HEK293 (cell line): ENCODE results near the gene EPHA2.

Experiments used
- HOXD13 ChIP-seq: sonication (generic); formaldehyde crosslinking; IDR thresholded peaks from 2 replicates; pipeline ENCODE4 v1.8.0; 2022; ENCODE audit warnings: missing genetic modification reagents, borderline replicate concordance
- KLF1 ChIP-seq: fragments of 450-650 bp; formaldehyde crosslinking; IDR thresholded peaks from 2 replicates; pipeline ENCODE4 v1.5.1; 2016; ENCODE audit warnings: missing biosample characterization, missing genetic modification characterization
- KLF16 ChIP-seq: fragments of 450-650 bp; formaldehyde crosslinking; IDR thresholded peaks from 2 replicates; pipeline ENCODE4 v1.5.1; 2017; ENCODE audit warnings: missing biosample characterization, missing genetic modification characterization
- KLF9 ChIP-seq: fragments of 450-650 bp; formaldehyde crosslinking; IDR thresholded peaks from 2 replicates; pipeline ENCODE4 v1.5.1; 2016; ENCODE audit warnings: missing biosample characterization, missing genetic modification characterization, low read depth
- SCRT2 ChIP-seq: fragments of 450-650 bp; formaldehyde crosslinking; IDR thresholded peaks from 2 replicates; pipeline ENCODE4 v1.5.1; 2016; ENCODE audit warnings: missing biosample characterization, missing genetic modification characterization
- SP7 ChIP-seq: fragments of 450-650 bp; formaldehyde crosslinking; IDR thresholded peaks from 2 replicates; pipeline ENCODE4 v1.5.1; 2016; ENCODE audit warnings: missing biosample characterization, missing genetic modification characterization
- ZFP3 ChIP-seq: fragments of 450-650 bp; formaldehyde crosslinking; IDR thresholded peaks from 2 replicates; pipeline ENCODE4 v1.5.1; 2016; ENCODE audit warnings: low read depth, missing biosample characterization, missing genetic modification characterization
- ZIC2 ChIP-seq: fragments of 450-650 bp; formaldehyde crosslinking; IDR thresholded peaks from 2 replicates; pipeline ENCODE4 v1.5.1; 2016; ENCODE audit warnings: missing biosample characterization, missing genetic modification characterization
- ZNF10 ChIP-seq: fragments of 450-650 bp; formaldehyde crosslinking; IDR thresholded peaks from 2 replicates; pipeline ENCODE4 v1.5.1; 2017; ENCODE audit warnings: missing biosample characterization, missing genetic modification characterization
- ZNF211 ChIP-seq: fragments of 450-650 bp; formaldehyde crosslinking; IDR thresholded peaks from 2 replicates; pipeline ENCODE4 v1.5.1; 2016; ENCODE audit warnings: low read depth, missing biosample characterization, missing genetic modification characterization
- ZNF366 ChIP-seq: fragments of 450-650 bp; formaldehyde crosslinking; conservative IDR thresholded peaks from 2 replicates; pipeline ENCODE4 v1.5.1; 2016; ENCODE audit warnings: missing biosample characterization, missing genetic modification characterization
- ZNF629 ChIP-seq: fragments of 450-650 bp; formaldehyde crosslinking; IDR thresholded peaks from 2 replicates; pipeline ENCODE4 v1.5.1; 2017; ENCODE audit warnings: missing biosample characterization, missing genetic modification characterization
- ZNF776 ChIP-seq: fragments of 450-650 bp; formaldehyde crosslinking; IDR thresholded peaks from 2 replicates; pipeline ENCODE4 v1.5.0; 2017; ENCODE audit warnings: missing biosample characterization, missing genetic modification characterization, borderline replicate concordance
- ZNF791 ChIP-seq: fragments of 450-650 bp; formaldehyde crosslinking; IDR thresholded peaks from 2 replicates; pipeline ENCODE4 v1.5.1; 2016; ENCODE audit warnings: missing biosample characterization, missing genetic modification characterization
- ZXDB ChIP-seq: fragments of 450-650 bp; formaldehyde crosslinking; IDR thresholded peaks from 2 replicates; pipeline ENCODE4 v1.5.1; 2016; ENCODE audit warnings: missing biosample characterization, missing genetic modification characterization
- TF ChIP-seq, protein P1 (sequence below): fragments of 450-650 bp; formaldehyde crosslinking; IDR thresholded peaks from 2 replicates; pipeline ENCODE4 v1.5.1; 2016; ENCODE audit warnings: missing biosample characterization, missing genetic modification characterization
- TF ChIP-seq, protein P2 (sequence below): fragments of 450-650 bp; formaldehyde crosslinking; IDR thresholded peaks from 2 replicates; pipeline ENCODE4 v1.5.1; 2017; ENCODE audit warnings: missing biosample characterization, missing genetic modification characterization
- TF ChIP-seq, protein P3 (sequence below): fragments of 450-650 bp; formaldehyde crosslinking; IDR thresholded peaks from 2 replicates; pipeline ENCODE4 v1.5.1; 2016; ENCODE audit warnings: missing biosample characterization, missing genetic modification characterization
- TF ChIP-seq, protein P4 (sequence below): fragments of 450-650 bp; formaldehyde crosslinking; IDR thresholded peaks from 2 replicates; pipeline ENCODE4 v1.5.1; 2017; ENCODE audit warnings: missing biosample characterization, missing genetic modification characterization
- TF ChIP-seq, protein P5 (sequence below): fragments of 450-650 bp; IDR thresholded peaks from 2 replicates; pipeline ENCODE4 v1.5.1; 2018; ENCODE audit warnings: missing biosample characterization, mild to moderate bottlenecking, missing genetic modification characterization
- TF ChIP-seq, protein P6 (sequence below): fragments of 450-650 bp; formaldehyde crosslinking; conservative IDR thresholded peaks from 2 replicates; pipeline ENCODE4 v1.5.1; 2016; ENCODE audit warnings: low read depth, missing biosample characterization, missing genetic modification characterization

Gene EPHA2

DNA sequence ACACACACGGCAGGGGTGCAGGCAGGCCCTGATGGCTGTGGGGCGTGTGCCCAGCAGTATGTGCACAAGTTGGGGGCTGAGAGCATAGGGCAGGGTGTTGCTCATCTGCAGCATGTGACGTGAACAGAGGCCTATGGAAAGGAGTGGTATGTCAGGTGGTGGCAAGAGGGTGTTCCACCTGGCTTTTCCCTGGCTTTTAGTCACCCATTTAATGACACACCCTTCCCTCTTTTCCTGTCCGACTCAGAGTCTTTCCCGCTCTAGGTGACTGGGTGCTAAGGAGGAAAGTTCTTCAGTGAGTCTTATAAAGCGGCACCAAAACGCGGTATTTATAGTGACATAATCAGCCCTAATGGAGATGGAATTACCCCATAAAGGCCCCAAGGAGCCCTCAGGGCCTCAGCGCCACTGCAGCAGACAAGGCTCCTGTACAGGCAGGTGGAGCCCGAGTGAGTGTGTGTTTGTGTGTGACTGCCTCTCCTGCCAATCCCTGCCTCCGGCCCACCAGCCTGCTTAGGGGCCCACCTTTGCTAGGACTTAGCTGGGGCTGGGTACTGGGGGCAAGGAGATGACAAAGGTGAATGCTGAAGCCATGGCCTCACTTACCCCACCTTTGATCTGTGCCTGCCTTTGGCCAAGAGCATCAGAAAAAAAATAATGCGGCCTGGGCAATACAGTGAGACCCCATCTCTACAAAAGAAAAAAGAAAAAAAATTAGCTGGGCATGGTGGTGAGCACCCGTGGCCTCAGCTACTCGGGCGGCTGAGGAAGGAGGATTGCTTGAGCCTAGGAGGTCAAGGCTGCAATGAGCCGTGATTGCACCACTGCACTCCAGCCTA, 3.3 kb upstream of the EPHA2 start (continued):
- TF ChIP-seq ZXDB (tag by site-specific recombination) (peak; percentile 51; the same call in 1 of the 2 replicates), HOXD13 (0 out of 2 replicates have a peak, but pooled peaks have one; percentile 8), ZIC2 (tag by site-specific recombination) (peak; percentile 48; the same call in 1 of the 2 replicates), ZFP3 (0 out of 2 replicates have a peak, but pooled peaks have one; percentile 34), KLF1 (tag by site-specific recombination) (peak; percentile 92), ZNF211 (tag by site-specific recombination) (no peak), KLF16 (tag by site-specific recombination) (peak; percentile 63; the same call in 1 of the 2 replicates), ZNF791 (tag by site-specific recombination) (no peak), ZNF366 (tag by site-specific recombination) (peak; percentile 60), ZNF10 (tag by site-specific recombination) (peak; percentile 64; the same call in 1 of the 2 replicates), ZNF776 (tag by site-specific recombination) (no peak), KLF9 (tag by site-specific recombination) (peak; percentile 44; the same call in 1 of the 2 replicates), ZNF629 (peak; percentile 67), SCRT2 (tag by site-specific recombination) (peak; percentile 81), SP7 (peak; percentile 94)
- TF ChIP-seq, protein P1, sequence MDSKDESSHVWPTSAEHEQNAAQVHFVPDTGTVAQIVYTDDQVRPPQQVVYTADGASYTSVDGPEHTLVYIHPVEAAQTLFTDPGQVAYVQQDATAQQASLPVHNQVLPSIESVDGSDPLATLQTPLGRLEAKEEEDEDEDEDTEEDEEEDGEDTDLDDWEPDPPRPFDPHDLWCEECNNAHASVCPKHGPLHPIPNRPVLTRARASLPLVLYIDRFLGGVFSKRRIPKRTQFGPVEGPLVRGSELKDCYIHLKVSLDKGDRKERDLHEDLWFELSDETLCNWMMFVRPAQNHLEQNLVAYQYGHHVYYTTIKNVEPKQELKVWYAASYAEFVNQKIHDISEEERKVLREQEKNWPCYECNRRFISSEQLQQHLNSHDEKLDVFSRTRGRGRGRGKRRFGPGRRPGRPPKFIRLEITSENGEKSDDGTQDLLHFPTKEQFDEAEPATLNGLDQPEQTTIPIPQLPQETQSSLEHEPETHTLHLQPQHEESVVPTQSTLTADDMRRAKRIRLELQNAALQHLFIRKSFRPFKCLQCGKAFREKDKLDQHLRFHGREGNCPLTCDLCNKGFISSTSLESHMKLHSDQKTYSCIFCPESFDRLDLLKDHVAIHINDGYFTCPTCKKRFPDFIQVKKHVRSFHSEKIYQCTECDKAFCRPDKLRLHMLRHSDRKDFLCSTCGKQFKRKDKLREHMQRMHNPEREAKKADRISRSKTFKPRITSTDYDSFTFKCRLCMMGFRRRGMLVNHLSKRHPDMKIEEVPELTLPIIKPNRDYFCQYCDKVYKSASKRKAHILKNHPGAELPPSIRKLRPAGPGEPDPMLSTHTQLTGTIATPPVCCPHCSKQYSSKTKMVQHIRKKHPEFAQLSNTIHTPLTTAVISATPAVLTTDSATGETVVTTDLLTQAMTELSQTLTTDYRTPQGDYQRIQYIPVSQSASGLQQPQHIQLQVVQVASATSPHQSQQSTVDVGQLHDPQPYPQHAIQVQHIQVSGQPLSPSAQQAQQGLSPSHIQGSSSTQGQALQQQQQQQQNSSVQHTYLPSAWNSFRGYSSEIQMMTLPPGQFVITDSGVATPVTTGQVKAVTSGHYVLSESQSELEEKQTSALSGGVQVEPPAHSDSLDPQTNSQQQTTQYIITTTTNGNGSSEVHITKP (tag by site-specific recombination): peak; percentile 99
- TF ChIP-seq, protein P2, sequence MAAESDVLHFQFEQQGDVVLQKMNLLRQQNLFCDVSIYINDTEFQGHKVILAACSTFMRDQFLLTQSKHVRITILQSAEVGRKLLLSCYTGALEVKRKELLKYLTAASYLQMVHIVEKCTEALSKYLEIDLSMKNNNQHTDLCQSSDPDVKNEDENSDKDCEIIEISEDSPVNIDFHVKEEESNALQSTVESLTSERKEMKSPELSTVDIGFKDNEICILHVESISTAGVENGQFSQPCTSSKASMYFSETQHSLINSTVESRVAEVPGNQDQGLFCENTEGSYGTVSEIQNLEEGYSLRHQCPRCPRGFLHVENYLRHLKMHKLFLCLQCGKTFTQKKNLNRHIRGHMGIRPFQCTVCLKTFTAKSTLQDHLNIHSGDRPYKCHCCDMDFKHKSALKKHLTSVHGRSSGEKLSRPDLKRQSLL (tag by site-specific recombination): 0 out of 2 replicates have a peak, but pooled peaks have one; percentile 4
- TF ChIP-seq, protein P3, sequence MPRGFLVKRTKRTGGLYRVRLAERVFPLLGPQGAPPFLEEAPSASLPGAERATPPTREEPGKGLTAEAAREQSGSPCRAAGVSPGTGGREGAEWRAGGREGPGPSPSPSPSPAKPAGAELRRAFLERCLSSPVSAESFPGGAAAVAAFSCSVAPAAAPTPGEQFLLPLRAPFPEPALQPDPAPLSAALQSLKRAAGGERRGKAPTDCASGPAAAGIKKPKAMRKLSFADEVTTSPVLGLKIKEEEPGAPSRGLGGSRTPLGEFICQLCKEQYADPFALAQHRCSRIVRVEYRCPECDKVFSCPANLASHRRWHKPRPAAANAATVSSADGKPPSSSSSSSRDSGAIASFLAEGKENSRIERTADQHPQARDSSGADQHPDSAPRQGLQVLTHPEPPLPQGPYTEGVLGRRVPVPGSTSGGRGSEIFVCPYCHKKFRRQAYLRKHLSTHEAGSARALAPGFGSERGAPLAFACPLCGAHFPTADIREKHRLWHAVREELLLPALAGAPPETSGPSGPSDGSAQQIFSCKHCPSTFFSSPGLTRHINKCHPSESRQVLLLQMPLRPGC (tag by site-specific recombination): peak; percentile 48; the same call in 1 of the 2 replicates
- TF ChIP-seq, protein P4, sequence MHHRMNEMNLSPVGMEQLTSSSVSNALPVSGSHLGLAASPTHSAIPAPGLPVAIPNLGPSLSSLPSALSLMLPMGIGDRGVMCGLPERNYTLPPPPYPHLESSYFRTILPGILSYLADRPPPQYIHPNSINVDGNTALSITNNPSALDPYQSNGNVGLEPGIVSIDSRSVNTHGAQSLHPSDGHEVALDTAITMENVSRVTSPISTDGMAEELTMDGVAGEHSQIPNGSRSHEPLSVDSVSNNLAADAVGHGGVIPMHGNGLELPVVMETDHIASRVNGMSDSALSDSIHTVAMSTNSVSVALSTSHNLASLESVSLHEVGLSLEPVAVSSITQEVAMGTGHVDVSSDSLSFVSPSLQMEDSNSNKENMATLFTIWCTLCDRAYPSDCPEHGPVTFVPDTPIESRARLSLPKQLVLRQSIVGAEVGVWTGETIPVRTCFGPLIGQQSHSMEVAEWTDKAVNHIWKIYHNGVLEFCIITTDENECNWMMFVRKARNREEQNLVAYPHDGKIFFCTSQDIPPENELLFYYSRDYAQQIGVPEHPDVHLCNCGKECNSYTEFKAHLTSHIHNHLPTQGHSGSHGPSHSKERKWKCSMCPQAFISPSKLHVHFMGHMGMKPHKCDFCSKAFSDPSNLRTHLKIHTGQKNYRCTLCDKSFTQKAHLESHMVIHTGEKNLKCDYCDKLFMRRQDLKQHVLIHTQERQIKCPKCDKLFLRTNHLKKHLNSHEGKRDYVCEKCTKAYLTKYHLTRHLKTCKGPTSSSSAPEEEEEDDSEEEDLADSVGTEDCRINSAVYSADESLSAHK (tag by site-specific recombination): 0 out of 2 replicates have a peak, but pooled peaks have one; percentile 10
- TF ChIP-seq, protein P5, sequence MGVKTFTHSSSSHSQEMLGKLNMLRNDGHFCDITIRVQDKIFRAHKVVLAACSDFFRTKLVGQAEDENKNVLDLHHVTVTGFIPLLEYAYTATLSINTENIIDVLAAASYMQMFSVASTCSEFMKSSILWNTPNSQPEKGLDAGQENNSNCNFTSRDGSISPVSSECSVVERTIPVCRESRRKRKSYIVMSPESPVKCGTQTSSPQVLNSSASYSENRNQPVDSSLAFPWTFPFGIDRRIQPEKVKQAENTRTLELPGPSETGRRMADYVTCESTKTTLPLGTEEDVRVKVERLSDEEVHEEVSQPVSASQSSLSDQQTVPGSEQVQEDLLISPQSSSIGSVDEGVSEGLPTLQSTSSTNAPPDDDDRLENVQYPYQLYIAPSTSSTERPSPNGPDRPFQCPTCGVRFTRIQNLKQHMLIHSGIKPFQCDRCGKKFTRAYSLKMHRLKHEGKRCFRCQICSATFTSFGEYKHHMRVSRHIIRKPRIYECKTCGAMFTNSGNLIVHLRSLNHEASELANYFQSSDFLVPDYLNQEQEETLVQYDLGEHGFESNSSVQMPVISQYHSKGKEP (tag by site-specific recombination): peak; percentile 57; the same call in 1 of the 2 replicates
- TF ChIP-seq, protein P6, sequence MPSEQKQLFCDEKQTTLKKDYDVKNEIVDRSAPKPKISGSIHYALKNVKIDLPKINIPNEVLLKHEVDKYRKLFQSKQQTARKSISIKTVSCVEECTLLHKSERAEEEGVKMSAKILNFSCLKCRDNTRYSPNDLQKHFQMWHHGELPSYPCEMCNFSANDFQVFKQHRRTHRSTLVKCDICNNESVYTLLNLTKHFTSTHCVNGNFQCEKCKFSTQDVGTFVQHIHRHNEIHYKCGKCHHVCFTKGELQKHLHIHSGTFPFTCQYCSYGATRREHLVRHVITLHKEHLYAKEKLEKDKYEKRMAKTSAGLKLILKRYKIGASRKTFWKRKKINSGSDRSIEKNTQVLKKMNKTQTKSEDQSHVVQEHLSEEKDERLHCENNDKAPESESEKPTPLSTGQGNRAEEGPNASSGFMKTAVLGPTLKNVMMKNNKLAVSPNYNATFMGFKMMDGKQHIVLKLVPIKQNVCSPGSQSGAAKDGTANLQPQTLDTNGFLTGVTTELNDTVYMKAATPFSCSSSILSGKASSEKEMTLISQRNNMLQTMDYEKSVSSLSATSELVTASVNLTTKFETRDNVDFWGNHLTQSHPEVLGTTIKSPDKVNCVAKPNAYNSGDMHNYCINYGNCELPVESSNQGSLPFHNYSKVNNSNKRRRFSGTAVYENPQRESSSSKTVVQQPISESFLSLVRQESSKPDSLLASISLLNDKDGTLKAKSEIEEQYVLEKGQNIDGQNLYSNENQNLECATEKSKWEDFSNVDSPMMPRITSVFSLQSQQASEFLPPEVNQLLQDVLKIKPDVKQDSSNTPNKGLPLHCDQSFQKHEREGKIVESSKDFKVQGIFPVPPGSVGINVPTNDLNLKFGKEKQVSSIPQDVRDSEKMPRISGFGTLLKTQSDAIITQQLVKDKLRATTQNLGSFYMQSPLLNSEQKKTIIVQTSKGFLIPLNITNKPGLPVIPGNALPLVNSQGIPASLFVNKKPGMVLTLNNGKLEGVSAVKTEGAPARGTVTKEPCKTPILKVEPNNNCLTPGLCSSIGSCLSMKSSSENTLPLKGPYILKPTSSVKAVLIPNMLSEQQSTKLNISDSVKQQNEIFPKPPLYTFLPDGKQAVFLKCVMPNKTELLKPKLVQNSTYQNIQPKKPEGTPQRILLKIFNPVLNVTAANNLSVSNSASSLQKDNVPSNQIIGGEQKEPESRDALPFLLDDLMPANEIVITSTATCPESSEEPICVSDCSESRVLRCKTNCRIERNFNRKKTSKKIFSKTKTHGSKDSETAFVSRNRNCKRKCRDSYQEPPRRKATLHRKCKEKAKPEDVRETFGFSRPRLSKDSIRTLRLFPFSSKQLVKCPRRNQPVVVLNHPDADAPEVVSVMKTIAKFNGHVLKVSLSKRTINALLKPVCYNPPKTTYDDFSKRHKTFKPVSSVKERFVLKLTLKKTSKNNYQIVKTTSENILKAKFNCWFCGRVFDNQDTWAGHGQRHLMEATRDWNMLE: no peak
